RPMI7951 (cell line): ENCODE measurements around the gene SNX2. TPM values are rescaled to one million over a fixed set of nuclear protein-coding genes. Genes with fewer than 3 reads are reported as not detected.
"Not testable (repeated sequence)": the region's sequence is repeated elsewhere in the genome, so short reads cannot be mapped to it uniquely, and the experiment has no call there.

Experiments used
- DNase-seq: peaks from one replicate; pipeline ENCODE4 v3.0.0-alpha.2; 2012; ENCODE audit warnings: low read depth
- total RNA-seq: library from RNA; depleted of rRNA; stranded (reverse); fragments of >200 nt; shearing (Covaris generic); gene quantifications from 2 replicates; pipeline ENCODE4 v1.2.3, GENCODE V29; 2014; rRNA removed

SNX2 gene
- total RNA-seq = 68.2 and 69.0 TPM in 2 replicates

- peak; percentile 81 for DNase-seq
Measured at GRCh38 chr5:122774861-122775549, at the start of gene SNX2. Gene SNX2 (plus strand): TSS chr5:122775080. CDS start chr5:122775104, 24 bp downstream.

GRCh38 chr5:122727112-122727541, 47.8 kb upstream of the SNX2 start:
- peak; percentile 58 for DNase-seq

- no peak for DNase-seq
Measured at GRCh38 chr5:122730037-122730436, 44.8 kb upstream of the SNX2 start.

GRCh38 chr5:122730456-122730855, 44.4 kb upstream of the SNX2 start:
- no peak for DNase-seq

GRCh38 chr5:122736086-122736845, 38.6 kb upstream of the SNX2 start:
- DNase-seq = no peak

GRCh38 chr5:122738088-122738487, 36.8 kb upstream of the SNX2 start:
- no peak for DNase-seq

- no peak for DNase-seq
Measured at GRCh38 chr5:122741681-122742080, 33.2 kb upstream of the SNX2 start.

- DNase-seq = no peak
Measured at GRCh38 chr5:122743261-122743660, 31.6 kb upstream of the SNX2 start.

GRCh38 chr5:122745597-122745996, 29.3 kb upstream of the SNX2 start:
- no peak for DNase-seq

GRCh38 chr5:122749886-122750285, 25.0 kb upstream of the SNX2 start:
- DNase-seq = no peak

- peak; percentile 73 for DNase-seq
Measured at GRCh38 chr5:122751293-122751782, 23.5 kb upstream of the SNX2 start.

- no peak for DNase-seq
Measured at GRCh38 chr5:122753500-122753899, 21.4 kb upstream of the SNX2 start.

GRCh38 chr5:122755783-122756182, 19.1 kb upstream of the SNX2 start:
- no peak for DNase-seq

- peak; percentile 54 for DNase-seq
Measured at GRCh38 chr5:122756264-122756911, 18.5 kb upstream of the SNX2 start.

GRCh38 chr5:122757285-122757684, 17.6 kb upstream of the SNX2 start:
- no peak for DNase-seq

- DNase-seq = no peak
Measured at GRCh38 chr5:122759241-122760070, 15.4 kb upstream of the SNX2 start.

- no peak for DNase-seq
Measured at GRCh38 chr5:122760236-122760635, 14.6 kb upstream of the SNX2 start.

- DNase-seq = no peak
Measured at GRCh38 chr5:122761115-122761514, 13.8 kb upstream of the SNX2 start.

GRCh38 chr5:122761896-122762295, 13.0 kb upstream of the SNX2 start:
- not testable (repeated sequence) for DNase-seq

GRCh38 chr5:122766130-122766529, 8.8 kb upstream of the SNX2 start:
- DNase-seq = no peak

GRCh38 chr5:122770477-122770876, 4.4 kb upstream of the SNX2 start:
- DNase-seq = no peak

GRCh38 chr5:122772446-122772845, 2.4 kb upstream of the SNX2 start:
- peak; percentile 15 for DNase-seq
